ENCODE results near the gene TRIO.

GRCh38 chr5:14353726-14354474 is 210.8 kb downstream of the TRIO start:
- TF ChIP-seq SP2 (tag by site-specific recombination; IDR thresholded peaks at IDR 0.05) (no peak), ZBTB48 (tag by site-specific recombination; IDR thresholded peaks at IDR 0.05) (no peak), MYNN (tag by site-specific recombination; IDR thresholded peaks at IDR 0.05; ENCODE audit: borderline replicate concordance) (no peak), PATZ1 (tag by site-specific recombination; IDR thresholded peaks at IDR 0.05) (no peak), ZNF394 (tag by site-specific recombination; IDR thresholded peaks at IDR 0.05; ENCODE audit: borderline replicate concordance) (no peak), ZNF335 (tag by site-specific recombination; conservative IDR thresholded peaks at IDR 0.05) (no peak)
